ENCODE results near the gene NUTM2G.
"Not testable (repeated sequence)": the region's sequence is repeated elsewhere in the genome, so short reads cannot be mapped to it uniquely, and the experiment has no call there.

DNA sequence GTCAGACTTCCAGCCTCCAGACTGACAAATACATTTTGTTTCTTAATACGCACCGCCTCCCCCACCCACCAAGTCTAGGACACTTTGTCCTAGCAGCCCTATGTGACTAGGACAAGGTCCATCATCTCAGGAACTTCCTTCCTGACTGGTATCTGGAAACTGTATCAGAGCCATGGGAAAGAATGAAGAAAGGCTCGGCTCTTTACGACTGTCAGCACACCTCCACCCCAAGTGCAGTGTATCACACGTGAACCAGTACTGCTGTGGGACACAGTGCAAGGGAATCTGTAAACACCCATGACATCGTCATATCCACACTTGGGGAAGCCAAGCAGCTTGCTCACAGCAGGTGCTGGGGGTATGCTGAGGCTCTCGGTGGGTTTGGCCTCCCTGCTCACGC lies 13.0 kb downstream of the NUTM2G start:
- TF ChIP-seq, protein P1, sequence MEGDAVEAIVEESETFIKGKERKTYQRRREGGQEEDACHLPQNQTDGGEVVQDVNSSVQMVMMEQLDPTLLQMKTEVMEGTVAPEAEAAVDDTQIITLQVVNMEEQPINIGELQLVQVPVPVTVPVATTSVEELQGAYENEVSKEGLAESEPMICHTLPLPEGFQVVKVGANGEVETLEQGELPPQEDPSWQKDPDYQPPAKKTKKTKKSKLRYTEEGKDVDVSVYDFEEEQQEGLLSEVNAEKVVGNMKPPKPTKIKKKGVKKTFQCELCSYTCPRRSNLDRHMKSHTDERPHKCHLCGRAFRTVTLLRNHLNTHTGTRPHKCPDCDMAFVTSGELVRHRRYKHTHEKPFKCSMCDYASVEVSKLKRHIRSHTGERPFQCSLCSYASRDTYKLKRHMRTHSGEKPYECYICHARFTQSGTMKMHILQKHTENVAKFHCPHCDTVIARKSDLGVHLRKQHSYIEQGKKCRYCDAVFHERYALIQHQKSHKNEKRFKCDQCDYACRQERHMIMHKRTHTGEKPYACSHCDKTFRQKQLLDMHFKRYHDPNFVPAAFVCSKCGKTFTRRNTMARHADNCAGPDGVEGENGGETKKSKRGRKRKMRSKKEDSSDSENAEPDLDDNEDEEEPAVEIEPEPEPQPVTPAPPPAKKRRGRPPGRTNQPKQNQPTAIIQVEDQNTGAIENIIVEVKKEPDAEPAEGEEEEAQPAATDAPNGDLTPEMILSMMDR (conservative IDR thresholded peaks at IDR 0.05 in 1 of 2, IDR thresholded peaks at IDR 0.05 in 1 of 2; ENCODE audit: low read depth in 1 of 2, low read length in 2 of 2), result not testable (repeated sequence)
- TF ChIP-seq EZH2 (IDR thresholded peaks at IDR 0.05; ENCODE audit: low read length, missing control alignments), result not testable (repeated sequence)
